ACC112 (cell line): ENCODE data around the gene LRP1.

Experiments used
- H2AFZ ChIP-seq: fragments of 200-600 bp; sonication (generic); one replicate; pipeline ENCODE4 v1.6.0; 2017; ENCODE audit warnings: antibody characterized with exemption, low read length; ENCODE audit not compliant: unreplicated experiment
- H3K27ac ChIP-seq: fragments of 200-600 bp; sonication (generic); 2 replicates; pipeline ENCODE4 v1.5.1; 2014; ENCODE audit warnings: low read depth, mild to moderate bottlenecking, antibody characterized with exemption, low read length, moderate library complexity
- H3K27me3 ChIP-seq: fragments of 200-600 bp; sonication (generic); 2 replicates; pipeline ENCODE4 v1.6.1; 2014; ENCODE audit warnings: mild to moderate bottlenecking, antibody characterized with exemption, low read length, moderate library complexity, mixed read lengths; ENCODE audit not compliant: insufficient read depth
- H3K36me3 ChIP-seq: fragments of 200-600 bp; sonication (generic); 2 replicates; pipeline ENCODE4 v1.6.1; 2016; ENCODE audit warnings: mild to moderate bottlenecking, antibody characterized with exemption, low read length, moderate library complexity, mixed read lengths; ENCODE audit not compliant: insufficient read depth
- H3K4me1 ChIP-seq: fragments of 200-600 bp; sonication (generic); one replicate; pipeline ENCODE4 v1.6.1; 2016; ENCODE audit warnings: low read length, mixed read lengths; ENCODE audit not compliant: insufficient read depth, unreplicated experiment, control insufficient read depth
- H3K4me3 ChIP-seq: fragments of 200-600 bp; sonication (generic); 2 replicates; pipeline ENCODE4 v1.5.1; 2014; ENCODE audit warnings: mild to moderate bottlenecking, low read depth, low read length
- H3K79me2 ChIP-seq: fragments of 200-600 bp; sonication (generic); one replicate; pipeline ENCODE4 v1.6.0; 2016; ENCODE audit warnings: low read length; ENCODE audit not compliant: control insufficient read depth, unreplicated experiment, insufficient read depth

Gene LRP1

DNA sequence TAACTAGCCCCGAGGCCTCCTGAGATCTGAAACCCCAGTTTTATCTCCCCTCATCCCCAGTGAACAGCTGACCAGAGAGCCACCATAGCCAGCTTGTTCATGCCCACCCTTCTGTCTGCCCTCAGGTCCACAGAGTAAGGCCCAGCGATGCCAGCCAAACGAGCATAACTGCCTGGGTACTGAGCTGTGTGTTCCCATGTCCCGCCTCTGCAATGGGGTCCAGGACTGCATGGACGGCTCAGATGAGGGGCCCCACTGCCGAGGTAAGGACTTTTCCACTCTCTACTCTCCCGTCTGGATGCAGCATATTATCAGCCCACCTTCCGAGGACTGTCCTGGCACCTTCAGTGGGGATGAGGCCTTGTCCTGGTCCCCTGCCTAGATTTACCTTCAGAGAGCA, 13.0 kb downstream of the LRP1 start:
- Histone ChIP-seq H3K27me3 (no peaks in the 10 kb centered on the region), H2AFZ (no peak overlapping the region), H3K79me2 (peaks cover 67% of the 10 kb centered on the region), H3K27ac (no peak overlapping the region), H3K4me1 (peaks cover 70% of the 10 kb centered on the region), H3K4me3 (no peak overlapping the region), H3K36me3 (peaks cover 54% of the 10 kb centered on the region)

DNA sequence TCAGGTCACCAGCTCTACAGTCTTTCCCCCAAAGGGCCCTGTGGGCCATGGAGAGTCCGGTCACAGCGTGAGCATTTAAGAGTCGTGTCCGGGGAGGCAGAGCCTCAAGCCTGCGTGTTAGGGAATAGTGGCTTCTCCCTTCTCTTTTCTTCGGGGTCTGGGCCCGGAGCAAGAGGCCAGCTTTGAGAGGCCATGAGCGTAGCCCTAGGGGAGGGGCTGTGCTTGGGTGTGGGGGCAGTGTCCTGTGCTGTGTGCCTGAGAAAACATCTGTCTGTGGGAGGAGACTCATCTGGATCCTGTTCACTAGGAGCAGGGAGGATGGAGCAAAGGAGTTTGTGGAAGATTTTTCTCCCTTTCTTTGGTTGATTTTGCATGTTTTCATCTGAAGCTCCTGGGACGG, 13.8 kb downstream of the LRP1 start:
- no peak overlapping the region for H3K4me3 ChIP-seq
- H3K79me2 ChIP-seq, result peaks cover 63% of the 10 kb centered on the region
- peaks cover 73% of the 10 kb centered on the region for H3K4me1 ChIP-seq
- H3K36me3 ChIP-seq, result peaks cover 55% of the 10 kb centered on the region
- H3K27me3 ChIP-seq, result no peaks in the 10 kb centered on the region
- H3K27ac ChIP-seq, result 0 out of 2 replicates have a peak overlapping the region, but pooled peaks have one; percentile 6
- no peak overlapping the region for H2AFZ ChIP-seq

DNA sequence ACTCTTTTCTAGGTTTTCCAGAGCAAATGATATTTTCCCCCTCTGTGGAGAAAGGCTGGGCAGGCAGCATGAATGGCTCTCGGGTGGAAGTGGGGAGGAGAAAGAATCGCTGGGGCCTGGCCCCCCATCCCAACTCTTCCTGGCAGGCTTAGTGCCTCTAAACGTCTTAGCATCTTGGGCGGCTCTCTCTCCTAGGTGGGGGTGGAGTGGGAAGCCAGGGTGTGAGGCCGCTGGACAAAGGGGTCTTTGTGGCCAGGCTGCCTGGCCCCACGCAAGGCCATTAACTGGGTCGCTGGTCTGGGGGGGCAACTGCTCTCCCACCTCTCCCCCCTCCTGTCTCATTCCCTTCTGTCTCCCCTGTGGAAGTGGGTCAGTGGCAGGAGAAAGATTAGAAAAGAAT, 14.4 kb downstream of the LRP1 start:
- peaks cover 58% of the 10 kb centered on the region for H3K79me2 ChIP-seq
- peaks cover 55% of the 10 kb centered on the region for H3K36me3 ChIP-seq
- H3K4me3 ChIP-seq, result no peak overlapping the region
- peak overlapping the region; percentile 6; the same call in 1 of the 2 replicates for H3K27ac ChIP-seq
- H2AFZ ChIP-seq, result no peak overlapping the region
- H3K4me1 ChIP-seq, result peaks cover 73% of the 10 kb centered on the region
- no peaks in the 10 kb centered on the region for H3K27me3 ChIP-seq

DNA sequence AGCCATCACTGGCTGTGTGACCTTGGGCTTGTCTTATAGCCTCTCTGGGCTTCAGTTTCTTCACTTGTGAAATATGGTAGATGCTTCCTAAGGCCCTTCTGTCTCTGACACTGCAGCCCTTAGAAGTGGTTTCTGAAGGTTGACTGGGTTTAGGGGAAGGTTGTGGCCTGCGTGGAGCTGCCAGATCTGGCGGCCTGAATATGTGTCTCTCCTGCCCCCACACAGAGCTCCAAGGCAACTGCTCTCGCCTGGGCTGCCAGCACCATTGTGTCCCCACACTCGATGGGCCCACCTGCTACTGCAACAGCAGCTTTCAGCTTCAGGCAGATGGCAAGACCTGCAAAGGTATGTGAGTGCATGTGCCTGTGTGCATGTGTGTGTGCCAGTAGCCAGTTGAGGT, 15.2 kb downstream of the LRP1 start:
- no peaks in the 10 kb centered on the region for H3K27me3 ChIP-seq
- H2AFZ ChIP-seq, result no peak overlapping the region
- peaks cover 73% of the 10 kb centered on the region for H3K4me1 ChIP-seq
- H3K27ac ChIP-seq, result no peak overlapping the region
- H3K36me3 ChIP-seq, result peaks cover 55% of the 10 kb centered on the region
- no peak overlapping the region for H3K4me3 ChIP-seq
- H3K79me2 ChIP-seq, result peaks cover 51% of the 10 kb centered on the region

DNA sequence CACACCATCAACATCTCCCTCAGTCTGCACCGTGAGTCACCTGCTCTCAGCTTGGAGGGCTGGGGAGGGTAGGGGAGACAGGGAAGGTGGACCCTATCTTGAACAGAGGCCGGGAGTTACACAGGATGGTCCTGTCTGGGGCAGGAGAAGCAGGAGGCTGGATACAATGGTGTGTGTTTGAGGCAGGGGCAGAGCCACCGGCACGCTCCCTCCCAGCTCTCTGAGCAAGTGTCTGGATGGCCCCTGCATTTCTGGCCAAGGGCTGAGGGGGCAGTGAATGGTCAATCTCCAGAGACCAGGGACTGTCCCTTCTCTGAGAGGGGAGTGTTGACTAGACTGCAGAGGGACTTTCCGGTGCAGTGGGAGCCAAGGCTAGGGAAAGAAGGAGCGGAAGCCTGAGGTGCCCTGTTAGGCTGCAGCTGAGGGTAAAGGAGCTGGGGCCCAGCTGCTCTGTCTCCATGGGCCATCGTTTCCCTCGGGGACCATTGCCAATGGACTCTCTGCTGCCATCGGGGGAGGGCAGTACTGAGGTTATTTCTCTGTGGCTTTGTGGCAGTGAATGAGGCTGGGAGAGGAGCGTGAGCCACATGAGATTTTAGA, 17.3 kb downstream of the LRP1 start:
- Histone ChIP-seq H3K36me3 (peaks cover 43% of the 10 kb centered on the region), H3K27me3 (no peaks in the 10 kb centered on the region), H3K27ac (peak overlapping the region; percentile 93), H3K79me2 (peaks cover 46% of the 10 kb centered on the region), H2AFZ (no peak overlapping the region), H3K4me3 (no peak overlapping the region), H3K4me1 (peaks cover 72% of the 10 kb centered on the region)

DNA sequence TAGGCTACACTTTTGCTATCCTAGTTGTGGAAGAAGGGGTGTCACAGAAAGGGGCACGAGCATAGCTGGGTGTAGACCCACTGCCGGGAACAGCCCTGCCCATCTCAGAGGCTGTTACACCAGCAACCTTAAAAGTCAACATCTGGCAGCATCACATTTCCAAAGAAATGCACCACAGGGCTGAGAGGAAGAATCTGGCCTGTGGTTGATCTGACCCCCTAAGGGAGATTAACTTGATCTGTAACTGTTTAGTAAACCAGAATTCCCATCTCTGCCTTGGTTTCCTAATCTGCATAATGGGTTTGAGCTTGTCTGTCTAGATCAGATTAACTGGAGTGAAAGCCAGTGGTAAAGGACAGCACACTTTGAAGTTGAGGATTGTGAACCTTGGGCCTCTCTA, 17.8 kb downstream of the LRP1 start:
- peaks cover 40% of the 10 kb centered on the region for H3K36me3 ChIP-seq
- H2AFZ ChIP-seq, result no peak overlapping the region

DNA sequence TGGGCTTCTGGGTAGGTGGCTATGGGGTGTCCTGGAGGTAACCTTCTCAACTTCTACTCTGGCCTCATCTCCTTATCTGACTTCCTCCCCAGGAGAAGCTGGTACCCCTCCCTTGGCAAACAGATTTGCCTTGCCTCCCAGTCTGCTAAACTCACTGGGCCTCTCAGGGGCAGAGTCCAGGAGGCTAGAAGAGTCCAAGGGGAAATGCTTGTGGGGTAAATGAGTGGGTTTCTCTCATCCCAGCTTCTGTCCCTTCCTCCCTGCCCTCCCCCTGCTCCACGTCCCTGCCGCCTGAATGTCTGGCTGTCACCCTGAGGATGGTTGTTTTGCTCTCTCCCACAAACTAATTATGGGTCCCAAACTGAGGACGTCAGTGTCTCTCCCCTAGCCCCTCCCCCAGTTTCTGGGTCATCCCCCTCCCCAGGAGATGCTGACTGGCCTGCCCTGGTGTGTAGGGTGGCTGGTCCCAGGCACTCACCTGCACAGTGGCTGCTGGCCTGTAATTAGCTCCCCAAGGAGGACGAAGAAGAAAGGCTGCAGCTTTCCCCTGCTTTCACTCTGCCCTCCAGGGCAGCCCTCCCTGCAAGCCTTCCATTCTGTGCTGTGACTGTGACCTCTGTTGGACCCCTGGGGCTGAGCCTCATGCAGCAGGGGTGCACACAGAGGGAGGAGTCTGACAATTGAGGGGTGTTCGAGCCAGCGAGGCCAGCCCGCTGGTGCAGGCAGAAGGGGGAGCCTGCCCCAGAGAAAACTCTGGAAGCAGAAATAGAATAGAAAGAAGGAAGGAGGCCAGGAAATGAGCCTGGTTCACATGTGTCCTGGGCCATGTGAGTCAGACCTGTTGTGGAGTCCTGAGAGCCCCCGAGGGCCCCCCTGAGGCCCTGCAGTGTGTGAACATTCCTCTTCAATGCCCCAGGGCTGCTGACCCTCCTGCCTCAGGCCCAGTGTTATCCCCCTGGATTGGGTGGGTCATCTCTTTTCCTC, 19.0 kb downstream of the LRP1 start, which contains the start of gene LRP1-AS:
TSS of gene LRP1-AS (minus strand) at position 659 of the 984 bp plus-strand sequence.
- H3K27me3 ChIP-seq, result no peaks in the 10 kb centered on the region
- peaks cover 34% of the 10 kb centered on the region; the same call in 1 of the 2 replicates for H3K36me3 ChIP-seq
- peak within 1 kb of the TSS; percentile 93 for H3K27ac ChIP-seq
- H3K4me1 ChIP-seq, result peaks cover 79% of the 10 kb centered on the region
- no peak within 1 kb of the TSS for H2AFZ ChIP-seq
- H3K4me3 ChIP-seq, result 0 out of 2 replicates have a peak within 1 kb of the TSS, but pooled peaks have one; percentile 17
- peaks cover 42% of the 10 kb centered on the region for H3K79me2 ChIP-seq

More for the DNA sequence above, 17.8 kb downstream of the LRP1 start:
- H3K27ac ChIP-seq, result peak overlapping the region; percentile 93
- H3K79me2 ChIP-seq, result peaks cover 48% of the 10 kb centered on the region
- H3K27me3 ChIP-seq, result no peaks in the 10 kb centered on the region
- peaks cover 72% of the 10 kb centered on the region for H3K4me1 ChIP-seq
- no peak overlapping the region for H3K4me3 ChIP-seq

DNA sequence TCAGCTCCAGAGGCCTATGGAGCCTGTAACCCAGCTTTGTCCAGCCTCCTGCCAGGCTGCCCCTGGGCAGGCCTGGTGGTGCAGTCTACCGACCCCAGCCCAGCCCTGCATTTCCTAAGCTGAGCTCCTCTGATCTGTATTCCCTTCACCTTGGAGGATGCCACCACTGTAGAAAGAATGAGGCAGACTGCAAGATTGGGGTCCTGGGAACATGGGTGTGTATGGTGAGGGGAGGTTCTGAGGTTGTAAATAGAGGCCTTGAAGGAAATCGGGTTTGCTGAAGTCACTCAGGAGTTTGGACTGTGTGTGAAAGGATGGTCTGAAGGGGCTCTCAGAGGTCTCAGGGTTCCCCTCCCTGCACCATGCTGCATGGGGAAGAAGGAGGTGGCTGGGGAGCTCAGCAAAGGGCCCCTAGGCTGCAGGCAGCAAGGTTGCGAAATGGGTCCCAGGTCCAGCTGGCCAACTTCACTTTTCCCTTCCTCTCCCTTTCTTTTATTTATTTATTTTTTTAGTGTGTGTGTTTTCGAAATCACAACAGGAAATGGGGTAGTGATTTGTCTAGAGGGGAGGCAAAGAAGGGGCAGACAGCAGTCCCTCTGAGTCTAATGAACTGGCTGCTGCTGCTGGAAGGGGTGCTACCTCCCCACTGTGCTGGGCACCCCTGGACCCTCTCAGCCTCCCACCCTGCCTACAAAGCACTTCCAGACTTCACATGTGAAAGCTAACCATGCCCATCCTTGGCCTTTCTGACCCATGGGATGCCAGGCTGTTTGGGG, 20.4 kb downstream of the LRP1 start:
- H3K79me2 ChIP-seq, result peaks cover 39% of the 10 kb centered on the region
- peaks cover 30% of the 10 kb centered on the region for H3K36me3 ChIP-seq
- H3K4me1 ChIP-seq, result peaks cover 88% of the 10 kb centered on the region
- peak overlapping the region; percentile 57 for H3K4me3 ChIP-seq
- no peaks in the 10 kb centered on the region for H3K27me3 ChIP-seq
- no peak overlapping the region for H2AFZ ChIP-seq
- H3K27ac ChIP-seq, result peak overlapping the region; percentile 93

DNA sequence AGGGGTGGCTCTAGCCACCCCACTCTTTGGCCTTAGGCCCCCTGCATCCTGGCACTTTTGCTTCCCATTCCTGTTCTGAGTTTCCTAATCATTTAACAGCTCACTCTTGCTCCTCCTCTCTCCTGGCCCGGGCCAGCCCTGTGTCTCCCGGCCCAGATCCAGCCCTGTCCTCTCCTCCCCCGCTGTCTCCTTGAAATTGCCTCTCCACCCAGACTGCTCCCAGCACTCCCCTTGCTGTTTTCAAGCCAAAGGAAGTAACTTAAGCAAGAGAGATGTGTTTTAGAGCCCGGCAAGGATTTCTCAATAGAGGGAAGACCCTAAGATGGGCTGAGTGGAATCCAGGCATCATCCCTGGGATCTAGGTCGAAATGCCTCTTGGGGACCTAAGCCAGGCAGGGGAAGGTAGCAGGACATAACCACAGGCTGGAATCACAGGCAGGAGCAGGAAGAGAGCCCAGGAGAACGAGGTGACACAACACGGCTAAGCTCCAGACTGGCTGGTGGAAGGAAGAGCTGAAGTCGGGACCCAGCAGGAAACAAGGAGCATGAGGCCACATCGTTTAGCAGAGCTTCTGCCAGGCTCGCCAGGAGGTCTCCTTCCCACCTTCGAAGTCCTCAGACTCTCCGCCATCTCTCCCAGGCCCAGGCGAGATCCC, 21.1 kb downstream of the LRP1 start:
- Histone ChIP-seq H3K27me3 (no peaks in the 10 kb centered on the region), H3K4me1 (peaks cover 91% of the 10 kb centered on the region), H3K27ac (peak overlapping the region; percentile 93), H3K4me3 (peak overlapping the region; percentile 57), H3K36me3 (peaks cover 36% of the 10 kb centered on the region), H3K79me2 (peaks cover 46% of the 10 kb centered on the region), H2AFZ (no peak overlapping the region)
